CD4-positive, alpha-beta T cell treated with Interleukin-6 at 100 ng/mL for 8 hours (primary cell): ENCODE data around the gene EXOC8.

ENCODE experiments used
- DNase-seq: peaks from one replicate; pipeline ENCODE4 v3.0.0-alpha.2; 2020; ENCODE audit warnings: mixed read lengths, low spot score

EXOC8 gene

GRCh38 chr1:231337472-231338269 lies at the start of gene EXOC8:
Gene EXOC8 (minus strand): TSS chr1:231337852. CDS start chr1:231337745, 107 bp downstream.
- DNase-seq, result peak; percentile 96

- DNase-seq, result no peak
Measured at GRCh38 chr1:231386466-231386865, 48.8 kb upstream of the EXOC8 start.

GRCh38 chr1:231385416-231385748 lies 47.7 kb upstream of the EXOC8 start:
- DNase-seq, result no peak

- no peak for DNase-seq
Measured at GRCh38 chr1:231384696-231385415, 47.2 kb upstream of the EXOC8 start.

GRCh38 chr1:231383159-231383860 lies 45.7 kb upstream of the EXOC8 start:
- no peak for DNase-seq

GRCh38 chr1:231382426-231382825 lies 44.8 kb upstream of the EXOC8 start:
- DNase-seq, result no peak

GRCh38 chr1:231381729-231382128 lies 44.1 kb upstream of the EXOC8 start:
- no peak for DNase-seq

- no peak for DNase-seq
Measured at GRCh38 chr1:231376875-231377549, 39.4 kb upstream of the EXOC8 start.

GRCh38 chr1:231376101-231376500 lies 38.4 kb upstream of the EXOC8 start:
- DNase-seq, result no peak

GRCh38 chr1:231374394-231374793 lies 36.7 kb upstream of the EXOC8 start:
- DNase-seq, result no peak

- DNase-seq, result no peak
Measured at GRCh38 chr1:231372501-231372900, 34.8 kb upstream of the EXOC8 start.

- DNase-seq, result no peak
Measured at GRCh38 chr1:231369282-231369681, 31.6 kb upstream of the EXOC8 start.

- no peak for DNase-seq
Measured at GRCh38 chr1:231364192-231364591, 26.5 kb upstream of the EXOC8 start.

GRCh38 chr1:231363624-231364023 lies 26.0 kb upstream of the EXOC8 start:
- DNase-seq, result no peak

- DNase-seq, result no peak
Measured at GRCh38 chr1:231362325-231362724, 24.7 kb upstream of the EXOC8 start.

- DNase-seq, result no peak
Measured at GRCh38 chr1:231359113-231359512, 21.5 kb upstream of the EXOC8 start.

GRCh38 chr1:231357831-231358354 lies 20.2 kb upstream of the EXOC8 start:
- DNase-seq, result peak; percentile 58

GRCh38 chr1:231357187-231357772 lies 19.6 kb upstream of the EXOC8 start:
- no peak for DNase-seq

- no peak for DNase-seq
Measured at GRCh38 chr1:231355171-231355570, 17.5 kb upstream of the EXOC8 start.

GRCh38 chr1:231354330-231355020 lies 16.8 kb upstream of the EXOC8 start:
- no peak for DNase-seq

- DNase-seq, result no peak
Measured at GRCh38 chr1:231353086-231353485, 15.4 kb upstream of the EXOC8 start.
